ENCODE measurements around the gene CCND1. TPM values are rescaled to one million over a fixed set of nuclear protein-coding genes. Genes with fewer than 3 reads are reported as not detected.

The CCND1 gene
- total RNA-seq, 2 experiments from 2014 or later: 0.19 to 1.3 TPM

- ChIA-PET POLR2A (no interaction called here), CTCF (interaction anchor here (1.8 kb wide), 1 partner anchor 32 kb away, joined by 6 read pairs; no protein-coding TSS in a partner anchor)
- Mint-ChIP-seq H3K4me1 (ENCODE audit: low read depth) (peaks cover 24% of the 10 kb centered on the region), H3K9me3 (no peaks in the 10 kb centered on the region), H3K27me3 (peaks cover 49% of the 10 kb centered on the region), H3K27ac (no peak overlapping the region), H3K36me3 (no peaks in the 10 kb centered on the region), H3K4me3 (no peak overlapping the region)
- intact Hi-C loops (cut with micrococcal nuclease): no loop called here
- DNase-seq: peak; percentile 36
Measured at GRCh38 chr11:69638941-69639681, 1.8 kb upstream of the CCND1 start.

- Mint-ChIP-seq H3K27me3 (peaks cover 46% of the 10 kb centered on the region), H3K4me3 (no peak overlapping the region), H3K4me1 (ENCODE audit: low read depth) (peaks cover 24% of the 10 kb centered on the region), H3K9me3 (no peaks in the 10 kb centered on the region), H3K36me3 (no peaks in the 10 kb centered on the region), H3K27ac (no peak overlapping the region)
- no peak for DNase-seq
- POLR2A ChIA-PET: no interaction called here
- intact Hi-C loops (cut with micrococcal nuclease): loop anchor here (5.0 kb wide), 1 partner anchor 403 kb away; no protein-coding TSS in a partner anchor
- CTCF ChIA-PET: interaction anchor here (1.8 kb wide), 1 partner anchor 31 kb away, joined by 6 read pairs; no protein-coding TSS in a partner anchor
Measured at GRCh38 chr11:69639831-69640230, 1.1 kb upstream of the CCND1 start.

- no peaks in the 10 kb centered on the region for H3K9me3 Mint-ChIP-seq
- H3K36me3 Mint-ChIP-seq: no peaks in the 10 kb centered on the region
- peaks cover 41% of the 10 kb centered on the region for H3K27me3 Mint-ChIP-seq
- no peak for DNase-seq
- CTCF ChIA-PET: interaction anchor here (1.8 kb wide), 1 partner anchor 30 kb away, joined by 6 read pairs; no protein-coding TSS in a partner anchor
- intact Hi-C loops (cut with micrococcal nuclease): loop anchor here (5.0 kb wide), 1 partner anchor 403 kb away; no protein-coding TSS in a partner anchor
- peak overlapping the region; percentile 12 for H3K4me3 Mint-ChIP-seq
- peaks cover 24% of the 10 kb centered on the region for H3K4me1 Mint-ChIP-seq (ENCODE audit: low read depth)
- POLR2A ChIA-PET: no interaction called here
- no peak overlapping the region for H3K27ac Mint-ChIP-seq
Measured at GRCh38 chr11:69640260-69640994, 529 bp upstream of the CCND1 start.

GRCh38 chr11:69641681-69642548 is 959 bp downstream of the CCND1 start:
- ChIA-PET POLR2A (no interaction called here), CTCF (interaction anchor here (1.0 to 4.3 kb wide), 7 partner anchors 29 to 540 kb away, joined by 3 to 62 read pairs (median 7); partner anchors contain the start of gene MYEOV)
- Mint-ChIP-seq H3K4me1 (ENCODE audit: low read depth) (peaks cover 24% of the 10 kb centered on the region), H3K4me3 (peak overlapping the region; percentile 51), H3K36me3 (no peaks in the 10 kb centered on the region), H3K27me3 (peaks cover 30% of the 10 kb centered on the region), H3K27ac (no peak overlapping the region), H3K9me3 (no peaks in the 10 kb centered on the region)
- intact Hi-C loops (cut with micrococcal nuclease): loop anchor here (5.0 kb wide), 1 partner anchor 405 kb away; no protein-coding TSS in a partner anchor
- DNase-seq: no peak

- no peak overlapping the region for H3K4me3 Mint-ChIP-seq
- ChIA-PET CTCF (interaction anchor here (0.9 to 4.3 kb wide), 9 partner anchors 28 to 541 kb away, joined by 3 to 62 read pairs (median 3); partner anchors contain the start of gene MYEOV), POLR2A (interaction anchor here (0.6 kb wide), 1 partner anchor 179 kb away, joined by 3 read pairs; no protein-coding TSS in a partner anchor)
- peak; percentile 38 for DNase-seq
- H3K27me3 Mint-ChIP-seq: peaks cover 27% of the 10 kb centered on the region
- peaks cover 22% of the 10 kb centered on the region for H3K4me1 Mint-ChIP-seq (ENCODE audit: low read depth)
- H3K9me3 Mint-ChIP-seq: no peaks in the 10 kb centered on the region
- H3K36me3 Mint-ChIP-seq: no peaks in the 10 kb centered on the region
- H3K27ac Mint-ChIP-seq: no peak overlapping the region
- intact Hi-C loops (cut with micrococcal nuclease): loop anchor here (5.0 kb wide), 1 partner anchor 405 kb away; no protein-coding TSS in a partner anchor
Measured at GRCh38 chr11:69642549-69642912, 1.6 kb downstream of the CCND1 start.

- no peak overlapping the region for H3K27ac Mint-ChIP-seq
- peaks cover 17% of the 10 kb centered on the region for H3K4me1 Mint-ChIP-seq (ENCODE audit: low read depth)
- H3K4me3 Mint-ChIP-seq: peak overlapping the region; percentile 57
- H3K36me3 Mint-ChIP-seq: no peaks in the 10 kb centered on the region
- peak; percentile 81 for DNase-seq
- ChIA-PET CTCF (interaction anchor here (0.9 to 4.3 kb wide), 10 partner anchors 27 to 542 kb away, joined by 3 to 62 read pairs (median 3); partner anchors contain the start of gene MYEOV), POLR2A (interaction anchor here (0.6 kb wide), 1 partner anchor 179 kb away, joined by 3 read pairs; no protein-coding TSS in a partner anchor)
- H3K9me3 Mint-ChIP-seq: no peaks in the 10 kb centered on the region
- intact Hi-C loops (cut with micrococcal nuclease): loop anchor here (1.0 to 5.0 kb wide), 4 partner anchors 346 to 542 kb away; no protein-coding TSS in a partner anchor
- peaks cover 22% of the 10 kb centered on the region for H3K27me3 Mint-ChIP-seq
Measured at GRCh38 chr11:69642913-69643632, 2.1 kb downstream of the CCND1 start.

GRCh38 chr11:69643646-69644045 is 2.7 kb downstream of the CCND1 start:
- intact Hi-C loops (cut with micrococcal nuclease): loop anchor here (1.0 to 5.0 kb wide), 4 partner anchors 346 to 542 kb away; no protein-coding TSS in a partner anchor
- Mint-ChIP-seq H3K36me3 (no peaks in the 10 kb centered on the region), H3K4me1 (ENCODE audit: low read depth) (peaks cover 14% of the 10 kb centered on the region), H3K4me3 (no peak overlapping the region), H3K27ac (no peak overlapping the region), H3K9me3 (no peaks in the 10 kb centered on the region), H3K27me3 (peaks cover 19% of the 10 kb centered on the region)
- CTCF ChIA-PET: interaction anchor here (1.0 to 4.3 kb wide), 10 partner anchors 26 to 542 kb away, joined by 3 to 62 read pairs (median 6); partner anchors contain the start of gene MYEOV
- DNase-seq: no peak
- POLR2A ChIA-PET: no interaction called here

GRCh38 chr11:69644071-69644961 is 3.4 kb downstream of the CCND1 start:
- Mint-ChIP-seq H3K27me3 (peaks cover 17% of the 10 kb centered on the region), H3K27ac (no peak overlapping the region), H3K9me3 (no peaks in the 10 kb centered on the region), H3K4me1 (ENCODE audit: low read depth) (peaks cover 12% of the 10 kb centered on the region), H3K4me3 (no peak overlapping the region), H3K36me3 (no peaks in the 10 kb centered on the region)
- POLR2A ChIA-PET: no interaction called here
- intact Hi-C loops (cut with micrococcal nuclease): loop anchor here (5.0 kb wide), 1 partner anchor 407 kb away; no protein-coding TSS in a partner anchor
- no peak for DNase-seq
- CTCF ChIA-PET: interaction anchor here (1.0 to 4.3 kb wide), 9 partner anchors 26 to 549 kb away, joined by 3 to 62 read pairs (median 4); no protein-coding TSS in a partner anchor

- ChIA-PET CTCF (interaction anchor here (1.0 to 4.3 kb wide), 5 partner anchors 25 to 550 kb away, joined by 3 to 62 read pairs (median 4); no protein-coding TSS in a partner anchor), POLR2A (no interaction called here)
- intact Hi-C loops (cut with micrococcal nuclease): loop anchor here (5.0 kb wide), 1 partner anchor 408 kb away; no protein-coding TSS in a partner anchor
- H3K4me1 Mint-ChIP-seq (ENCODE audit: low read depth): peaks cover 12% of the 10 kb centered on the region
- H3K4me3 Mint-ChIP-seq: no peak overlapping the region
- H3K9me3 Mint-ChIP-seq: no peaks in the 10 kb centered on the region
- no peak overlapping the region for H3K27ac Mint-ChIP-seq
- no peak for DNase-seq
- H3K27me3 Mint-ChIP-seq: peaks cover 11% of the 10 kb centered on the region
- no peaks in the 10 kb centered on the region for H3K36me3 Mint-ChIP-seq
Measured at GRCh38 chr11:69644962-69645675, 4.2 kb downstream of the CCND1 start.

Measured in activated CD4-positive, alpha-beta memory T cell treated with anti-CD3 and anti-CD28 coated beads for 36 hours (primary cell).